ENCODE data around the gene SERP2.
A peak's percentile ranks its signal among the peaks of the same experiment; 100 is the strongest.

The SERP2 gene

DNA sequence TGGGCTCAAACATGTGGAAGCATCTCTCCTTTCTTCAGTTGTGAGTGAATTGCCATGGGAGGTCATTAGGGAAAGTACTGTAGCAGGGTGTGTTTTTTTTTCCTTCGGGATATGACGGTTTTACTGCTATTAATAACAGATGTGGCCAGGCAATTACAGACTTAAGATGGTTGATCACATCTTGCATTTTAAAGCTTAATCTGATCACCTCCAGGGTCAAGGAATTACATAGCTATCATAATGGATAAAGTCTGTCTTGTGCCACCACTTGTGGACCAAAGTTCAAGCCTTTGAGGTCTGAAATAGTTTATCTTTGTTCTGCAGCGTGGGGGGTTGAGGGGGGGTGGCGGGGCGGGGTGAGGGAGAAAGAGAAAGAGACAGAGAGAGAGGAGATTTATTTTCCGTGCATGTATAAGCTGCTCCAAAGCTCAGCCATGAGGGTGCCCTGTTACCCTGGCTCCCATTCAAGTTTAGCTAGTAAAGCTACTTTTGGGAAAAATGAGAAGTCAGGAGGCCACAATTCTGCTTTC is 5.5 kb upstream of the SERP2 start:
- Histone ChIP-seq H2BK12ac (ENCODE audit: low read length) (no peak overlapping the region), H3K27me3 (ENCODE audit: control insufficient read depth in 3 of 3, insufficient read depth in 3 of 3, low read depth in 1 of 3, low read length in 3 of 3) (peaks cover 0 to 3% (median 0%) of the 10 kb centered on the region in 3 experiments), H2BK15ac (ENCODE audit: low read length) (no peak overlapping the region), H3K9ac (ENCODE audit: low read depth, low read length, poor library complexity) (no peak overlapping the region), H3K79me1 (ENCODE audit: low read depth, low read length) (no peaks in the 10 kb centered on the region), H2AFZ (ENCODE audit: low read length) (peak overlapping the region; percentile 10), H2BK5ac (ENCODE audit: low read length) (no peak overlapping the region), H3K4ac (ENCODE audit: low read length) (no peak overlapping the region), H3K14ac (ENCODE audit: low read length) (no peak overlapping the region), H2BK120ac (ENCODE audit: low read depth, low read length) (no peak overlapping the region), H3K4me2 (ENCODE audit: insufficient read depth, low read length, poor library complexity, severe bottlenecking) (no peak overlapping the region), H3K23ac (ENCODE audit: low read depth, low read length, poor library complexity) (no peak overlapping the region), H4K8ac (ENCODE audit: low read depth, low read length) (no peak overlapping the region), H3K36me3 (replicated peaks in 1 of 2; ENCODE audit: control insufficient read depth in 2 of 2, insufficient read depth in 2 of 2, low read length in 2 of 2) (no peaks in the 10 kb centered on the region), H2AK5ac (ENCODE audit: low read depth, low read length) (no peak overlapping the region), H3K4me1 (ENCODE audit: control insufficient read depth in 2 of 2, insufficient read depth in 1 of 2, low read depth in 1 of 2, low read length in 2 of 2) (peaks cover 17 to 22% of the 10 kb centered on the region in 2 donors), H3K27ac (replicated peaks; ENCODE audit: low read length) (no peak overlapping the region), H3K9me3 (replicated peaks in 1 of 2; ENCODE audit: control insufficient read depth in 2 of 2, insufficient read depth in 1 of 2, low read depth in 1 of 2, low read length in 2 of 2) (no peaks in the 10 kb centered on the region), H4K91ac (ENCODE audit: low read depth, low read length, poor library complexity) (no peak overlapping the region), H3K18ac (ENCODE audit: low read length) (no peak overlapping the region), H3K4me3 (ENCODE audit: low read length in 2 of 2) (no peak overlapping the region)
- whole genome bisulfite sequencing, 2 donors (ENCODE audit: extremely low coverage in 2 of 2, insufficient read length in 2 of 2, insufficient replicate concordance in 1 of 2): no CpG with 5 or more reads among the region's 6 CpGs
- no peak for DNase-seq (ENCODE audit: low spot score)

GRCh38 chr13:44368599-44369368 is 4.8 kb upstream of the SERP2 start:
- Histone ChIP-seq H3K18ac (ENCODE audit: low read length) (no peak overlapping the region), H3K79me1 (ENCODE audit: low read depth, low read length) (peaks cover 2% of the 10 kb centered on the region), H2AK5ac (ENCODE audit: low read depth, low read length) (no peak overlapping the region), H2BK12ac (ENCODE audit: low read length) (no peak overlapping the region), H3K9ac (ENCODE audit: low read depth, low read length, poor library complexity) (no peak overlapping the region), H3K9me3 (replicated peaks in 1 of 2; ENCODE audit: control insufficient read depth in 2 of 2, insufficient read depth in 1 of 2, low read depth in 1 of 2, low read length in 2 of 2) (no peaks in the 10 kb centered on the region), H3K4me3 (ENCODE audit: low read length in 2 of 2) (no peak overlapping the region), H3K27me3 (ENCODE audit: control insufficient read depth in 3 of 3, insufficient read depth in 3 of 3, low read depth in 1 of 3, low read length in 3 of 3) (peaks cover 0 to 3% (median 0%) of the 10 kb centered on the region in 3 experiments), H2BK120ac (ENCODE audit: low read depth, low read length) (no peak overlapping the region), H2BK15ac (ENCODE audit: low read length) (no peak overlapping the region), H2AFZ (ENCODE audit: low read length) (peak overlapping the region; percentile 10), H3K14ac (ENCODE audit: low read length) (no peak overlapping the region), H3K4ac (ENCODE audit: low read length) (no peak overlapping the region), H4K8ac (ENCODE audit: low read depth, low read length) (no peak overlapping the region), H3K4me2 (ENCODE audit: insufficient read depth, low read length, poor library complexity, severe bottlenecking) (no peak overlapping the region), H3K27ac (replicated peaks; ENCODE audit: low read length) (no peak overlapping the region), H3K36me3 (replicated peaks in 1 of 2; ENCODE audit: control insufficient read depth in 2 of 2, insufficient read depth in 2 of 2, low read length in 2 of 2) (no peaks in the 10 kb centered on the region), H3K4me1 (ENCODE audit: control insufficient read depth in 2 of 2, insufficient read depth in 1 of 2, low read depth in 1 of 2, low read length in 2 of 2) (peaks cover 11 to 23% of the 10 kb centered on the region in 2 donors), H3K23ac (ENCODE audit: low read depth, low read length, poor library complexity) (no peak overlapping the region), H4K91ac (ENCODE audit: low read depth, low read length, poor library complexity) (no peak overlapping the region), H2BK5ac (ENCODE audit: low read length) (no peak overlapping the region)
- no CpG with 5 or more reads among the region's 5 CpGs for WGBS, 2 donors (ENCODE audit: extremely low coverage in 2 of 2, insufficient read length in 2 of 2, insufficient replicate concordance in 1 of 2)
- no peak for DNase-seq (ENCODE audit: low spot score)

- H3K4ac ChIP-seq (ENCODE audit: low read length): no peak overlapping the region
- no peak overlapping the region for H3K18ac ChIP-seq (ENCODE audit: low read length)
- H2BK5ac ChIP-seq (ENCODE audit: low read length): no peak overlapping the region
- no peak overlapping the region for H3K14ac ChIP-seq (ENCODE audit: low read length)
- no peak overlapping the region for H2AK5ac ChIP-seq (ENCODE audit: low read depth, low read length)
- WGBS, 2 donors (ENCODE audit: extremely low coverage in 2 of 2, insufficient read length in 2 of 2, insufficient replicate concordance in 1 of 2): no CpG with 5 or more reads among the region's 3 CpGs
- no peak for DNase-seq (ENCODE audit: low spot score)
- H3K4me3 ChIP-seq (ENCODE audit: low read length in 2 of 2): no peak overlapping the region
- no peak overlapping the region for H4K91ac ChIP-seq (ENCODE audit: low read depth, low read length, poor library complexity)
- H4K8ac ChIP-seq (ENCODE audit: low read depth, low read length): no peak overlapping the region
- no peak overlapping the region for H3K9ac ChIP-seq (ENCODE audit: low read depth, low read length, poor library complexity)
- no peaks in the 10 kb centered on the region for H3K36me3 ChIP-seq (replicated peaks in 1 of 2; ENCODE audit: control insufficient read depth in 2 of 2, insufficient read depth in 2 of 2, low read length in 2 of 2)
- peaks cover 0 to 5% of the 10 kb centered on the region in 2 donors for H3K9me3 ChIP-seq (replicated peaks in 1 of 2; ENCODE audit: control insufficient read depth in 2 of 2, insufficient read depth in 1 of 2, low read depth in 1 of 2, low read length in 2 of 2)
- no peak overlapping the region for H2BK15ac ChIP-seq (ENCODE audit: low read length)
- H2BK12ac ChIP-seq (ENCODE audit: low read length): no peak overlapping the region
- peaks cover 2% of the 10 kb centered on the region for H3K79me1 ChIP-seq (ENCODE audit: low read depth, low read length)
- H3K4me1 ChIP-seq (ENCODE audit: control insufficient read depth in 2 of 2, insufficient read depth in 1 of 2, low read depth in 1 of 2, low read length in 2 of 2): peaks cover 0 to 12% of the 10 kb centered on the region in 2 donors
- H2BK120ac ChIP-seq (ENCODE audit: low read depth, low read length): no peak overlapping the region
- peaks cover 0 to 3% (median 0%) of the 10 kb centered on the region in 3 experiments for H3K27me3 ChIP-seq (ENCODE audit: control insufficient read depth in 3 of 3, insufficient read depth in 3 of 3, low read depth in 1 of 3, low read length in 3 of 3)
- no peak overlapping the region for H3K23ac ChIP-seq (ENCODE audit: low read depth, low read length, poor library complexity)
- no peak overlapping the region for H3K27ac ChIP-seq (replicated peaks; ENCODE audit: low read length)
- no peak overlapping the region for H2AFZ ChIP-seq (ENCODE audit: low read length)
- no peak overlapping the region for H3K4me2 ChIP-seq (ENCODE audit: insufficient read depth, low read length, poor library complexity, severe bottlenecking)
These were observed 2.2 kb upstream of the SERP2 start for GRCh38 chr13:44371421-44371820.

- Histone ChIP-seq H3K14ac (ENCODE audit: low read length) (peak overlapping the region; percentile 86), H3K9ac (ENCODE audit: low read depth, low read length, poor library complexity) (peak overlapping the region; percentile 96), H2BK12ac (ENCODE audit: low read length) (no peak overlapping the region), H3K4me3 (ENCODE audit: low read length in 2 of 2) (peak overlapping the region in 1 of 2 donors; percentile 84), H2AK5ac (ENCODE audit: low read depth, low read length) (peak overlapping the region; percentile 87), H3K18ac (ENCODE audit: low read length) (peak overlapping the region; percentile 98), H4K91ac (ENCODE audit: low read depth, low read length, poor library complexity) (peak overlapping the region; percentile 96), H3K4me2 (ENCODE audit: insufficient read depth, low read length, poor library complexity, severe bottlenecking) (peak overlapping the region; percentile 82), H4K8ac (ENCODE audit: low read depth, low read length) (no peak overlapping the region), H2BK15ac (ENCODE audit: low read length) (peak overlapping the region; percentile 18), H3K27me3 (ENCODE audit: control insufficient read depth in 3 of 3, insufficient read depth in 3 of 3, low read depth in 1 of 3, low read length in 3 of 3) (peaks cover 0 to 3% (median 0%) of the 10 kb centered on the region in 3 experiments), H3K23ac (ENCODE audit: low read depth, low read length, poor library complexity) (peak overlapping the region; percentile 97), H3K4me1 (ENCODE audit: control insufficient read depth in 2 of 2, insufficient read depth in 1 of 2, low read depth in 1 of 2, low read length in 2 of 2) (peaks cover 0 to 6% of the 10 kb centered on the region in 2 donors), H3K79me1 (ENCODE audit: low read depth, low read length) (peaks cover 2% of the 10 kb centered on the region), H3K4ac (ENCODE audit: low read length) (peak overlapping the region; percentile 57), H3K36me3 (replicated peaks in 1 of 2; ENCODE audit: control insufficient read depth in 2 of 2, insufficient read depth in 2 of 2, low read length in 2 of 2) (no peaks in the 10 kb centered on the region), H2BK5ac (ENCODE audit: low read length) (peak overlapping the region; percentile 30), H3K27ac (replicated peaks; ENCODE audit: low read length) (no peak overlapping the region), H2AFZ (ENCODE audit: low read length) (peak overlapping the region; percentile 29), H2BK120ac (ENCODE audit: low read depth, low read length) (no peak overlapping the region), H3K9me3 (replicated peaks in 1 of 2; ENCODE audit: control insufficient read depth in 2 of 2, insufficient read depth in 1 of 2, low read depth in 1 of 2, low read length in 2 of 2) (peaks cover 0 to 5% of the 10 kb centered on the region in 2 donors)
- DNase-seq (ENCODE audit: low spot score): no peak
- WGBS, 2 donors (ENCODE audit: extremely low coverage in 2 of 2, insufficient read length in 2 of 2, insufficient replicate concordance in 1 of 2): no CpG with 5 or more reads among the region's 29 CpGs
These were observed 400 bp upstream of the SERP2 start for GRCh38 chr13:44373247-44373600.

All from neuronal stem cell (in vitro differentiated cells).